ENCODE data around the gene CNTN3.

CNTN3 gene

GRCh38 chr3:74606996-74607395 lies 7.5 kb downstream of the CNTN3 start:
- DNase-seq: no peak

DNA sequence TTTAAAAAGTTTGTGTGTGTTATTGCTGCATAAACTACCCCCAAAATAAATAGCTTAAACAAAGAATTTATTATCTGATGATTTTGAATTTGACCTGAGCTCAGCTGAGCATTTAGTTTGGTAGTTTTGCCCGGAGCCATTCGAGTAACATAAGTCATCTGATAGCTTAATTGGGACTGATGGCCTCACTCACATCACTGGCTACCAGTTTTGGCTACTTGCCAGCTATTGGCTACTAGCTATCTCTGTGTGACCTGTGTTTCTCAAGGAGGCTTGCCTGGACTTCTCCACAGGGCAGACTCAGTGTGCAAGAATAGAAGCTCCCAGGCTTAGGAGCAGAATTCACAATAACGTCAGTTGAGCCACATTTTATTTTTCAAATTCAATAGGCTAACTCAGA lies 9.0 kb downstream of the CNTN3 start:
- no peak for DNase-seq

- no peak for DNase-seq
These were observed 11.2 kb downstream of the CNTN3 start for GRCh38 chr3:74603292-74603691.

GRCh38 chr3:74602471-74602870 lies 12.0 kb downstream of the CNTN3 start:
- DNase-seq: no peak

- no peak for DNase-seq
These were observed 12.7 kb downstream of the CNTN3 start for GRCh38 chr3:74601793-74602192.

- DNase-seq: no peak
These were observed 14.9 kb downstream of the CNTN3 start for GRCh38 chr3:74599564-74599963.

GRCh38 chr3:74593152-74593551 lies 21.3 kb downstream of the CNTN3 start:
- DNase-seq: no peak

DNA sequence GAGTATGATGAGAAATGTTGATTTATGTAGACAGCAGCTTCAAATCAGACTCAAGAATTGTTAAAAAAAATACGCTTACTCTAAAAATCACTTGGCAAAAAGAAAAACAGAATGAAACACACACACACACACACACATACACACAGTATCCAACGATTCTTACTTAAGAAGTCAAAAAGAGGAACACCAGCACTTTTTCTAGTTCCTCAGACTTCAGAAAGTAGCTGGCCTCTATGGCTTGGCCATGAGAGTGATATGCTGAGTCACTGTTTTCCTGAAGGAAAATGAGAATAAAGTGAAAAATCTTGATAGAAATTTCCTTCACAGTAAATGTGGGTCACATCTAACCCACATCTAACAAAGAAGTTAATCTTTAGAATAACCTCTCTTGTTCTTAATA lies 22.1 kb downstream of the CNTN3 start:
- DNase-seq: no peak

DNA sequence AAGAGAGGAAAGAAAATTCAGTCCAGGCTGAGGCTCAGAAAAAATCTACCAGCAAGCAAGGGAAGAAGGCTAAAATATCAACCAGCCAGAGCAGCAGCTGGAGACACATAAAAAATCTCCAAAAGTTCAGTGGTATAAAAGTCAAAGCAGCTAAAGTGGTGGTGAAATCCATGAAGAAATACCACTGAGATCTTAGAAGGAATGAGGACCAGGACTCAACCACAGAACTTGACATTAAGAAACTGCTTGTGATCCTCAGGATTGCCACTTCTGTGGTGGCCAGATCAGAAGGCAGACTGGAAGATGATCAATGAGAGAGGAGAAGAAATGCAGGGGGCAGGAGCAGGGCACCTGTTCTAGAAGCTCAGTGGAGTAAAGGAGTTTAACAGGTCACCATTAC lies 22.5 kb downstream of the CNTN3 start:
- no peak for DNase-seq

GRCh38 chr3:74591342-74591741 lies 23.1 kb downstream of the CNTN3 start:
- no peak for DNase-seq

GRCh38 chr3:74590620-74591262 lies 23.7 kb downstream of the CNTN3 start:
- no peak for DNase-seq

DNA sequence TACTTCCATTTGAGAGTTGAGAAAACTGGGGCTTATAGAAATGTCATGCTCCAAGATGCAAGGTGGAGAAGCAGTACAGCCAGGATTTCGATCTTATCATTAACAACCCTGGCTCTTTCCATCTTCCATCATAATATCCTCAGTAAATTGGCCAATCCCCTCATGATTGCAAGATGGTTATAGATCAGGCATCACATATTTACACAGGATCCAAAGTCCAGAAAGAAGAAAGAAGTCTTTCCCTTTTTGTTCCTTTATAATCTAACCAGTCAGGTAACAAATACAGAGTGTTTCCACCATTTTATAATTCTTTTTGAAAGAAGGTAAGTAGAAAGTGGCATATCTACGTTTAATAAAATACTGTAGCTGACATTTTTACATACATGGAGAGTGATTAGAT lies 29.7 kb downstream of the CNTN3 start:
- DNase-seq: no peak

GRCh38 chr3:74582982-74583381 lies 31.5 kb downstream of the CNTN3 start:
- DNase-seq: no peak

DNA sequence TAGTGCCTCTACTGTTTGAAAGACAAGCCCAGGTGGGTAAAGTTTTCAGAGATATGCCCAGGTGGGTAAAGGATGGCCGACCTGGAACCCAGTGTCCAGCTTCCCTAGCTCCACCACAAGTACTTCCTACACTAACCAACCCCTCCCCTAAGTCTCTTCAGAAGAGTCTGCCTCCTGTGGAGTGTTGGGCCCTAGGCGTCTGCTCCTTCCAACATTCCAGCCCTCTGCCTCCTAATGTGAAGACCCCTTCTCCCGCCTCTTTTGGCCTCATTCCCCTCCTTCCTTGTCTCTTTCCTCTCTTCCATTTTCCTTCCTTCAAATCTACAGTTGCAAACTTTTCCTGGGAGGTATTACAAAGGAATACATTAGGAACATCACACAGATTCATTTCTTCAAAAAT lies 38.6 kb downstream of the CNTN3 start:
- DNase-seq: no peak

DNA sequence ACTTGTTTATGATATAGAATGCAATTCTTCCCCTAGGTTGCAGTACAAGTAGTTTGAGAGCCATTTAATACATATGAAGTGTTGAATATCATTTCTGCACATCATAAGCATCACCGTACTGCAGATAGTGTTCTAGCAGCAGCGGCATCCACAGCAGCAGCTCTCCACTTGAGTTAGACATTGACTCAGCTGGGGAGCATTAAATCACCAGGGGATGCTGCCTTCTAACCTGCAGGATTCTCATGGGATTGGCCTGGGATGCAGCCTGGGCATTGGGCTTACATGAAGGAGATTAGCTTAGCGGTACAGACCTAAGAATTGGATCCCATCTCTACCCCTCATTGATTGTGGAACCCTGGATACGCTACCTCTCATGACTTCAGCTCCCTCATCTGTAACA lies 43.3 kb downstream of the CNTN3 start:
- DNase-seq: no peak
